ENCODE measurements around the gene TNPO3. TPM values are rescaled to one million over a fixed set of nuclear protein-coding genes. Genes with fewer than 3 reads are reported as not detected.

The TNPO3 gene
- total RNA-seq, 4 donors from 2014 or later, result 34.2 to 38.6 (median 38.5) TPM

GRCh38 chr7:129078455-129078854, 23.5 kb upstream of the TNPO3 start:
- TF ChIP-seq CTCF (IDR thresholded peaks at IDR 0.05; ENCODE audit: low read depth), result no peak

- no peak for TF ChIP-seq CTCF (IDR thresholded peaks at IDR 0.05; ENCODE audit: low read depth)
These were observed 22.0 kb upstream of the TNPO3 start for GRCh38 chr7:129076886-129077285.

GRCh38 chr7:129074994-129075393, 20.1 kb upstream of the TNPO3 start:
- no peak for TF ChIP-seq CTCF (IDR thresholded peaks at IDR 0.05; ENCODE audit: low read depth)

DNA sequence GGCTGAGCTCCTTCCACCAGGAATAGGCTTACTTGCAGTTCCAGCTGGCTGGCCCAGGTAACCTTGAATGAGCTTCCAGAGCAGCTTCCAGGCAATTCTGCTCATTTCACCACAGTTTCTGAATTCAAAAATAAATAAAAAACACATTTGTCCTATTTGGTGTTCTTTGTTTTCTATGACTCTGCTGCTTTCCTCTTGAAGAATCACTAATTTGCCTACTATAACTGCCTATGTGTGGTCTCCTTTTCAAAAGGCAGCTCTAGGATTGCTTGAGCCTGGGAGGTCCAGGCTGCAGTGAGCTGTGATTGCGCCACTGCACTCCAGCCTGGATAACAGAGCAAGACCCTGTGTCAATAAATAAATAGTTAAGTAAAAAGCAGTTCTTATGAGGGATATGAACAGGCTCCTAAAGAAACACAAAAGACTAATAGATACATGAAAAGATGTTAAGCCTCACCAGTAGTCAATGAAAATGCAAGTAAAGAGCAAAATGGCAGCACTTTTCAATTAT, 19.5 kb upstream of the TNPO3 start:
- TF ChIP-seq CTCF (IDR thresholded peaks at IDR 0.05; ENCODE audit: low read depth), result no peak

GRCh38 chr7:129073738-129074137, 18.8 kb upstream of the TNPO3 start:
- no peak for TF ChIP-seq CTCF (IDR thresholded peaks at IDR 0.05; ENCODE audit: low read depth)

DNA sequence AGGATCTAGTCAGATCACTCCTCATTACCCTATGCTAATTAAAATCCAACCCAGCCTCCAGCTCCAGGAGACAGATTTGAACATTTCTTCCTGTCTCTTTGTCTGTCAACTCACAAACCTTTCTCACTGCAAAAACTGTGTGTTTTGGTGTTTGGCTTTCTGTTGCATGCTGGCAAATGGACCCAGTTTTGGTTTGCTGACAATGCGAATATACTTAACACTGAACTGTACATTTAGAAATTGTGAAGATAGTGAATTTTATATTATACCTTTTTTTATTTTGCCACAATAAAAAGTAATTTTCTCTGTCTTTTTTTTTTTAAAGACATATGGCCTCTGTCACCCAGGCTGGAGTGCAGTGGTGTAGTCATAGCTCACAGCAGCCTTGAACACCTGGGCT, 18.3 kb upstream of the TNPO3 start:
- TF ChIP-seq CTCF (IDR thresholded peaks at IDR 0.05; ENCODE audit: low read depth), result no peak

DNA sequence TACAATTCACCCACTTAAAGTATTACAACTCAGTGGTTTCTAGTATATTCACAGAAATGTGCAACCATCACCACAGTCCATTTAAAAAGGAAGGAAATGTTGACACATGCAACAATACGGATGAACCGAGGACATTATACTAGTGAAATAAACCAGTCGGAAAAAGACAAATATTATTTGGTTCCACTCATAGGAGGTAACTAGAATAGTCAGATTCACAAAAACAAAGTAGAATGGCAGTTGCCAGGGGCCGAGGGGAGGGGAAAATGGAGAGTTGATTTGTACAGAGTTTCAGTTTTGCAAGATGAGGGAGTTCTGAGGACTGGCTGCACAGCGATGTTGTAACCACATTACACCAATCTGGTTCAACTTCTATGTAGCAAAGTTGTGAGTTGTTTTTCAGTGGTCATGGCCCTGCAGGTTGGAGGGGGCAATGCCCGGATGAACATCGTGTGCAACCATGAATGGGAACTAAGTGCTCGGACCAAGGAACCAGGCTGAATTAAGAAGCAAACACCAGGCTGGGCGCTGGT, 17.6 kb upstream of the TNPO3 start:
- TF ChIP-seq CTCF (IDR thresholded peaks at IDR 0.05; ENCODE audit: low read depth), result no peak

Measured in subcutaneous adipose tissue (tissue), 4 donors.